Measurements from ENCODE around the gene CCDC141.

Gene CCDC141

GRCh38 chr2:178910005-178910404, 139.9 kb downstream of the CCDC141 start:
- no peak for TF ChIP-seq TOX (CRISPR knock-in tag; IDR thresholded peaks at IDR 0.05; ENCODE audit: borderline replicate concordance)
- TF ChIP-seq OSR1 (CRISPR knock-in tag; IDR thresholded peaks at IDR 0.05): no peak
- TF ChIP-seq ZFP3 (CRISPR knock-in tag; IDR thresholded peaks at IDR 0.05): no peak
- no peak for TF ChIP-seq PPARA (CRISPR knock-in tag; IDR thresholded peaks at IDR 0.05; ENCODE audit: borderline replicate concordance)
- TF ChIP-seq ZC3H10 (CRISPR knock-in tag; IDR thresholded peaks at IDR 0.05): no peak
- TF ChIP-seq TSHZ2 (CRISPR knock-in tag; IDR thresholded peaks at IDR 0.05): no peak
- no peak for TF ChIP-seq RARB (CRISPR knock-in tag; IDR thresholded peaks at IDR 0.05)
- TF ChIP-seq ZNF70 (CRISPR knock-in tag; IDR thresholded peaks at IDR 0.05): no peak
- TF ChIP-seq ZFP30 (CRISPR knock-in tag; IDR thresholded peaks at IDR 0.05): no peak
- no peak for ATAC-seq

- no peak for TF ChIP-seq CREB5 (CRISPR knock-in tag; IDR thresholded peaks at IDR 0.05; ENCODE audit: low read depth)
- no peak for TF ChIP-seq POU6F1 (CRISPR knock-in tag; IDR thresholded peaks at IDR 0.05; ENCODE audit: borderline replicate concordance, low read depth)
- TF ChIP-seq BACH2 (CRISPR knock-in tag; IDR thresholded peaks at IDR 0.05; ENCODE audit: borderline replicate concordance): no peak
- no peak for TF ChIP-seq ZNF565 (CRISPR knock-in tag; conservative IDR thresholded peaks at IDR 0.05; ENCODE audit: low read depth)
- ATAC-seq: no peak
These were observed 140.4 kb downstream of the CCDC141 start for GRCh38 chr2:178909507-178909906.

- no peak for TF ChIP-seq ZNF8 (CRISPR knock-in tag; IDR thresholded peaks at IDR 0.05)
- no peak for TF ChIP-seq RARB (CRISPR knock-in tag; IDR thresholded peaks at IDR 0.05)
- no peak for TF ChIP-seq TOX (CRISPR knock-in tag; IDR thresholded peaks at IDR 0.05; ENCODE audit: borderline replicate concordance)
- TF ChIP-seq TCF4 (CRISPR knock-in tag; IDR thresholded peaks at IDR 0.05; ENCODE audit: borderline replicate concordance): no peak
- TF ChIP-seq ESRRG (CRISPR knock-in tag; IDR thresholded peaks at IDR 0.05): no peak
- TF ChIP-seq PATZ1 (CRISPR knock-in tag; IDR thresholded peaks at IDR 0.05; ENCODE audit: borderline replicate concordance): no peak
- TF ChIP-seq BACH2 (CRISPR knock-in tag; IDR thresholded peaks at IDR 0.05; ENCODE audit: borderline replicate concordance): no peak
- TF ChIP-seq ARNTL (CRISPR knock-in tag; IDR thresholded peaks at IDR 0.05; ENCODE audit: borderline replicate concordance, low read depth): no peak
- TF ChIP-seq ZC3H10 (CRISPR knock-in tag; IDR thresholded peaks at IDR 0.05): no peak
- TF ChIP-seq ZFP30 (CRISPR knock-in tag; IDR thresholded peaks at IDR 0.05): no peak
- TF ChIP-seq GLIS3 (CRISPR knock-in tag; IDR thresholded peaks at IDR 0.05): no peak
- TF ChIP-seq CSDC2 (CRISPR knock-in tag; IDR thresholded peaks at IDR 0.05): no peak
- ATAC-seq: no peak
These were observed 141.1 kb downstream of the CCDC141 start for GRCh38 chr2:178908810-178909209.

GRCh38 chr2:178905261-178905660, 144.7 kb downstream of the CCDC141 start:
- TF ChIP-seq ARNTL (CRISPR knock-in tag; IDR thresholded peaks at IDR 0.05; ENCODE audit: borderline replicate concordance, low read depth): no peak
- TF ChIP-seq ZNF70 (CRISPR knock-in tag; IDR thresholded peaks at IDR 0.05): no peak
- TF ChIP-seq ZC3H10 (CRISPR knock-in tag; IDR thresholded peaks at IDR 0.05): no peak
- no peak for TF ChIP-seq SNAI2 (CRISPR knock-in tag; IDR thresholded peaks at IDR 0.05)
- no peak for TF ChIP-seq TCF4 (CRISPR knock-in tag; IDR thresholded peaks at IDR 0.05; ENCODE audit: borderline replicate concordance)
- no peak for ATAC-seq
